Measurements from ENCODE around the gene FNDC11.

Gene FNDC11

GRCh38 chr20:63525971-63526370 lies 28.0 kb upstream of the FNDC11 start:
- H3K4me3 ChIP-seq (ENCODE audit: extremely low read depth, insufficient read depth, low read length, poor library complexity, severe bottlenecking): no peak overlapping the region
- peaks cover 16% of the 10 kb centered on the region for H3K9me3 ChIP-seq (ENCODE audit: control insufficient read depth, low read length)
- WGBS, 2 experiments (ENCODE audit: insufficient coverage in 2 of 2): 14 to 40% methylated on average over 1 of the region's 2 CpGs
- H3K4me1 ChIP-seq (ENCODE audit: control insufficient read depth, insufficient read depth, low read length, poor library complexity, severe bottlenecking): no peaks in the 10 kb centered on the region
- peaks cover 26% of the 10 kb centered on the region for H3K36me3 ChIP-seq (ENCODE audit: control insufficient read depth, insufficient read depth, low read length)
- no peak overlapping the region for H3K27ac ChIP-seq (ENCODE audit: low read depth, low read length, severe bottlenecking)

GRCh38 chr20:63527184-63527583 lies 26.8 kb upstream of the FNDC11 start:
- H3K4me3 ChIP-seq (ENCODE audit: extremely low read depth, insufficient read depth, low read length, poor library complexity, severe bottlenecking): no peak overlapping the region
- WGBS, 2 experiments (ENCODE audit: insufficient coverage in 2 of 2): 92 to 96% methylated on average over 6 to 7 of the region's 9 CpGs
- peaks cover 18% of the 10 kb centered on the region for H3K36me3 ChIP-seq (ENCODE audit: control insufficient read depth, insufficient read depth, low read length)
- H3K4me1 ChIP-seq (ENCODE audit: control insufficient read depth, insufficient read depth, low read length, poor library complexity, severe bottlenecking): no peaks in the 10 kb centered on the region
- no peak overlapping the region for H3K27ac ChIP-seq (ENCODE audit: low read depth, low read length, severe bottlenecking)
- H3K9me3 ChIP-seq (ENCODE audit: control insufficient read depth, low read length): peaks cover 14% of the 10 kb centered on the region

DNA sequence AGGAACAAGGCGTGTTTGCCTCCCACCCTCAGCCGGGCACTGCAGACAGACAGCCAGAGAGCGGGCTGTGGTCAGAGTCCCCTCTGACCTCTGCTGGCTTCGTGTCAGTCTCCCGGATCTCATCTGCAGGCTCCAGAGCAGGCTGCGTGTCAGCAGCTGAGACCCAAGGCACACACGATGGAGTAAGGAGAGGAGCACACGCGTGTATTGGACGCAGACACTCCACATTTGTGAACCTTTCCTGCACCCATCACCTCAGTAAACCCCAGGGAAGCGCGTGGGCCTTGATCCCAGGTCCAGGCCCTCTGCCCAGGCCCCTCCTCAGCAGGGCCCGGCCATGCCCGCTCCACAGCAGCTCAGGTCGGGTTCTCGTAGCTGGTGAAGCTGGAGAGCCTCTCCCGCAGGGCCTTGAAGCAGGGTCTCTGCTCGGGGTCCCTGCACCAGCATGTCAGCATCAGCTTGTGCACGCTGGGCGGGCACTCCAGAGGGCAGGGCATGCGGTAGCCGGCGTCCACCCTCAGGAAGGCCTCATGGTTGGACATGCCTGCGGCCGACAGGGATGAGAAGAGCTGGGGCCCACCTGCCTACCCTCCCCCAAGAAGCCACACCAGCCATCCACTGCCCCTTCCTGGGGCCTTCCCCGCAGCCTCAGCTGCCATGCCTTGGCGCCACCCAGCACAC lies 24.6 kb upstream of the FNDC11 start:
- Histone ChIP-seq H3K4me1 (ENCODE audit: control insufficient read depth, insufficient read depth, low read length, poor library complexity, severe bottlenecking) (no peaks in the 10 kb centered on the region), H3K36me3 (ENCODE audit: control insufficient read depth, insufficient read depth, low read length) (no peaks in the 10 kb centered on the region), H3K4me3 (ENCODE audit: extremely low read depth, insufficient read depth, low read length, poor library complexity, severe bottlenecking) (no peak overlapping the region), H3K27ac (ENCODE audit: low read depth, low read length, severe bottlenecking) (no peak overlapping the region), H3K9me3 (ENCODE audit: control insufficient read depth, low read length) (no peaks in the 10 kb centered on the region)
- 91 to 93% methylated on average over 25 to 26 of the region's 27 CpGs for WGBS, 2 experiments (ENCODE audit: insufficient coverage in 2 of 2)

- WGBS, 2 experiments (ENCODE audit: insufficient coverage in 2 of 2): 89 to 94% methylated on average over 25 to 38 of the region's 39 CpGs
- Histone ChIP-seq H3K27ac (ENCODE audit: low read depth, low read length, severe bottlenecking) (no peak overlapping the region), H3K4me1 (ENCODE audit: control insufficient read depth, insufficient read depth, low read length, poor library complexity, severe bottlenecking) (no peaks in the 10 kb centered on the region), H3K4me3 (ENCODE audit: extremely low read depth, insufficient read depth, low read length, poor library complexity, severe bottlenecking) (no peak overlapping the region), H3K9me3 (ENCODE audit: control insufficient read depth, low read length) (no peaks in the 10 kb centered on the region), H3K36me3 (ENCODE audit: control insufficient read depth, insufficient read depth, low read length) (no peaks in the 10 kb centered on the region)
Observed at GRCh38 chr20:63529861-63530787, 23.8 kb upstream of the FNDC11 start.

- Histone ChIP-seq H3K36me3 (ENCODE audit: control insufficient read depth, insufficient read depth, low read length) (no peaks in the 10 kb centered on the region), H3K27ac (ENCODE audit: low read depth, low read length, severe bottlenecking) (no peak overlapping the region), H3K4me1 (ENCODE audit: control insufficient read depth, insufficient read depth, low read length, poor library complexity, severe bottlenecking) (no peaks in the 10 kb centered on the region), H3K4me3 (ENCODE audit: extremely low read depth, insufficient read depth, low read length, poor library complexity, severe bottlenecking) (no peak overlapping the region), H3K9me3 (ENCODE audit: control insufficient read depth, low read length) (no peaks in the 10 kb centered on the region)
- WGBS, 2 experiments (ENCODE audit: insufficient coverage in 2 of 2): 91 to 95% methylated on average over 14 of the region's 14 CpGs
Observed at GRCh38 chr20:63530788-63531160, 23.2 kb upstream of the FNDC11 start.

GRCh38 chr20:63531686-63532448 lies 22.1 kb upstream of the FNDC11 start:
- WGBS, 2 experiments (ENCODE audit: insufficient coverage in 2 of 2): 92% methylated on average over 17 to 19 of the region's 27 CpGs
- no peak overlapping the region for H3K4me3 ChIP-seq (ENCODE audit: extremely low read depth, insufficient read depth, low read length, poor library complexity, severe bottlenecking)
- no peak overlapping the region for H3K27ac ChIP-seq (ENCODE audit: low read depth, low read length, severe bottlenecking)

GRCh38 chr20:63532449-63532971 lies 21.4 kb upstream of the FNDC11 start:
- H3K27ac ChIP-seq (ENCODE audit: low read depth, low read length, severe bottlenecking): no peak overlapping the region
- no peaks in the 10 kb centered on the region for H3K4me1 ChIP-seq (ENCODE audit: control insufficient read depth, insufficient read depth, low read length, poor library complexity, severe bottlenecking)
- H3K4me3 ChIP-seq (ENCODE audit: extremely low read depth, insufficient read depth, low read length, poor library complexity, severe bottlenecking): no peak overlapping the region
- WGBS, 2 experiments (ENCODE audit: insufficient coverage in 2 of 2): 96 to 97% methylated on average over 20 to 21 of the region's 24 CpGs
- H3K36me3 ChIP-seq (ENCODE audit: control insufficient read depth, insufficient read depth, low read length): no peaks in the 10 kb centered on the region
- H3K9me3 ChIP-seq (ENCODE audit: control insufficient read depth, low read length): no peaks in the 10 kb centered on the region

More at GRCh38 chr20:63531686-63532448, 22.1 kb upstream of the FNDC11 start:
- no peaks in the 10 kb centered on the region for H3K9me3 ChIP-seq (ENCODE audit: control insufficient read depth, low read length)
- no peaks in the 10 kb centered on the region for H3K36me3 ChIP-seq (ENCODE audit: control insufficient read depth, insufficient read depth, low read length)
- H3K4me1 ChIP-seq (ENCODE audit: control insufficient read depth, insufficient read depth, low read length, poor library complexity, severe bottlenecking): no peaks in the 10 kb centered on the region

DNA sequence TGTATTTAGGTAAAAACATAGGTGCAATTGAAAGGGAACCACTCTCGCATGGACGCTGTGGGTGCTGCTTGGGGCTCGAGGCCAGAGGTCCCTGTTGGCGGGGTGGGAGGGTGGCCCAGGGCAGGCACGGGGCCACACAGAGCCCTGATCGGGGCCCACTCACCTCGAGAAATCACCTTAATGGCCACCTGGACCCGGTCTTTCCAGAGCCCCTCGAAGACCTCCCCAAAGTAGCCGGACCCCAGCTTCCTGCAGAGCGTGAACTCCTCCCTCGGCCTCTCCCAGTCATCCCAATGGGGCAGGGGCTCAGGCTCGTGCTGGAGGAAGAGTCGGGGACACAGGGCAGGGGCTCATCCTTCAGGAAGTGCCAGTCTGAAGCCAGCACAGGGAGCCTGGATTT lies 20.6 kb upstream of the FNDC11 start:
- WGBS, 2 experiments (ENCODE audit: insufficient coverage in 2 of 2): 87 to 88% methylated on average over 11 to 14 of the region's 14 CpGs
- Histone ChIP-seq H3K27ac (ENCODE audit: low read depth, low read length, severe bottlenecking) (no peak overlapping the region), H3K4me3 (ENCODE audit: extremely low read depth, insufficient read depth, low read length, poor library complexity, severe bottlenecking) (no peak overlapping the region), H3K4me1 (ENCODE audit: control insufficient read depth, insufficient read depth, low read length, poor library complexity, severe bottlenecking) (peaks cover 2% of the 10 kb centered on the region), H3K36me3 (ENCODE audit: control insufficient read depth, insufficient read depth, low read length) (no peaks in the 10 kb centered on the region), H3K9me3 (ENCODE audit: control insufficient read depth, low read length) (no peaks in the 10 kb centered on the region)

DNA sequence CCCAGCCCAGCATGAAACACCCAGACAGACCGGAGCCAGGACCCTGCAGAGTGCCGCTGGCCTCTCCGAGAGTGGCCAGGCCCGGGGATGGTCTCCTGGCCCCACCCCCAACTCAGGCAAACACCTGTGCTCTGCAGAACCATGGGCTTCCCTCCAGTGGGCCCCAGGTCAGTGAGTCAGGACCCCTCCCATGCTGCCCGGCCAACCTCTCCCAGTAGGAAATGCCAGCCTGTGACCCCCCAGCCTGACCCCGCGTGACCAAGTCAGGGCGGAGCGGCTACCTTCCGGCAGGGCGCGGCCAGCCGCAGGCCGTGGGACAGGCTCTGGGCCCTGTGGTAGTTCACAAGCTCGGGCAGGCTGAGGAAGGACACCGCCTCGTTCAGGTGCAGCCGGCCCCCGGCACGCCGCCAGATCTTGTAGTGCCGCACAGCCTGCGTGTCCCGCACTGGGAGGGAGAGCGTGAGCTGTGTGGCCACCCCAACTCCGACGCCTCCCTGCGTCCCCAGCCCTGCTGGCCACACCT lies 20.0 kb upstream of the FNDC11 start:
- Histone ChIP-seq H3K27ac (ENCODE audit: low read depth, low read length, severe bottlenecking) (no peak overlapping the region), H3K9me3 (ENCODE audit: control insufficient read depth, low read length) (no peaks in the 10 kb centered on the region), H3K36me3 (ENCODE audit: control insufficient read depth, insufficient read depth, low read length) (no peaks in the 10 kb centered on the region), H3K4me1 (ENCODE audit: control insufficient read depth, insufficient read depth, low read length, poor library complexity, severe bottlenecking) (peaks cover 2% of the 10 kb centered on the region), H3K4me3 (ENCODE audit: extremely low read depth, insufficient read depth, low read length, poor library complexity, severe bottlenecking) (no peak overlapping the region)
- WGBS, 2 experiments (ENCODE audit: insufficient coverage in 2 of 2): 91 to 92% methylated on average over 25 to 27 of the region's 28 CpGs

DNA sequence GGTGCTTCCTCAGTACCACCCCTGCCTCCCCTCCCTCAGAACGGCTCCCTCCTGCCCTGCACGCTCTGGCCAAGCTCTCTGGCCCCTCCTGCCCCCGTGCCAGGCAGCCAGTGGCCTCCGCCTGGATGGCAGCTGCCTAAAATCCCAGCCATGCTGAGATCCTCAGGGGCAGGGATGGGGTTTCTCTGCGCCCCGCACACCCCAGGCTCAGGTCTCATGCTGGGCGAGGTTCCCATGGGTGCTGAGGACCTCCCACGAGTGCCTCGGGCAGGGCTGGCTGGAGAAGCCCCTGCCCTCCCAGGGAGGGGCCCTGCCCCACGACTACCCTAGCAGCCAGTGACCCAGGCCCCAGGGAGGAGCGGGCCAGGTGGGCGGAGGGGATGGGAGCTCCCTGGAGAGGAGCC lies 19.5 kb upstream of the FNDC11 start:
- no peak overlapping the region for H3K27ac ChIP-seq (ENCODE audit: low read depth, low read length, severe bottlenecking)
- no peak overlapping the region for H3K4me3 ChIP-seq (ENCODE audit: extremely low read depth, insufficient read depth, low read length, poor library complexity, severe bottlenecking)
- WGBS, 2 experiments (ENCODE audit: insufficient coverage in 2 of 2): 87 to 90% methylated on average over 10 to 12 of the region's 12 CpGs
- H3K36me3 ChIP-seq (ENCODE audit: control insufficient read depth, insufficient read depth, low read length): no peaks in the 10 kb centered on the region
- peaks cover 2% of the 10 kb centered on the region for H3K4me1 ChIP-seq (ENCODE audit: control insufficient read depth, insufficient read depth, low read length, poor library complexity, severe bottlenecking)
- H3K9me3 ChIP-seq (ENCODE audit: control insufficient read depth, low read length): no peaks in the 10 kb centered on the region

Measured in mesodermal cell (in vitro differentiated cells).